Measurements from ENCODE around the gene GP2.

DNA sequence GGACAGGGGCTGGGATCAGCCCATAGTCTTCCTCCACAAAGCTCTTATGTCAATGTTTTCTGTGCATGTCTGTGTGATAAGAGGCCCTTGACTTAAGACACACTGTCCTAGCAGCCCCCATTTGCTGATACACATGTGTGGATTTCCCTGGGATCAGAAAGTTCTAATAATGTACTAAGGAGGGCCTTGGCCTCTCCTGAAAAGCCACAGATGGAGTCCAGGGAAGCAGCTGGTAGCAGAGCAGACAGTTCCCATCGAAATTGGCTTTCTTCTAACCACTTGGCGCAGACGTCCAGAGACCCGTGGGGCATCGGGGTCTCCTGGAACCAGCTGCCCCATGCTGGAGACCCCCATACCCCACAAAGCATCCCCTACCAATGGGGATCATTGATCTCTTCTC, 4.3 kb upstream of the GP2 start:
- no peak for TF ChIP-seq TAF1 (IDR thresholded peaks at IDR 0.05; ENCODE audit: borderline replicate concordance, low read depth, low read length)
- TF ChIP-seq YY1 (IDR thresholded peaks at IDR 0.05; ENCODE audit: low read depth): no peak
- TF ChIP-seq, protein P1, sequence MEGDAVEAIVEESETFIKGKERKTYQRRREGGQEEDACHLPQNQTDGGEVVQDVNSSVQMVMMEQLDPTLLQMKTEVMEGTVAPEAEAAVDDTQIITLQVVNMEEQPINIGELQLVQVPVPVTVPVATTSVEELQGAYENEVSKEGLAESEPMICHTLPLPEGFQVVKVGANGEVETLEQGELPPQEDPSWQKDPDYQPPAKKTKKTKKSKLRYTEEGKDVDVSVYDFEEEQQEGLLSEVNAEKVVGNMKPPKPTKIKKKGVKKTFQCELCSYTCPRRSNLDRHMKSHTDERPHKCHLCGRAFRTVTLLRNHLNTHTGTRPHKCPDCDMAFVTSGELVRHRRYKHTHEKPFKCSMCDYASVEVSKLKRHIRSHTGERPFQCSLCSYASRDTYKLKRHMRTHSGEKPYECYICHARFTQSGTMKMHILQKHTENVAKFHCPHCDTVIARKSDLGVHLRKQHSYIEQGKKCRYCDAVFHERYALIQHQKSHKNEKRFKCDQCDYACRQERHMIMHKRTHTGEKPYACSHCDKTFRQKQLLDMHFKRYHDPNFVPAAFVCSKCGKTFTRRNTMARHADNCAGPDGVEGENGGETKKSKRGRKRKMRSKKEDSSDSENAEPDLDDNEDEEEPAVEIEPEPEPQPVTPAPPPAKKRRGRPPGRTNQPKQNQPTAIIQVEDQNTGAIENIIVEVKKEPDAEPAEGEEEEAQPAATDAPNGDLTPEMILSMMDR (IDR thresholded peaks at IDR 0.05): no peak
- no peak for TF ChIP-seq RAD21 (IDR thresholded peaks at IDR 0.05; ENCODE audit: low read length)
- no peak for TF ChIP-seq SMC3 (IDR thresholded peaks at IDR 0.05; ENCODE audit: low read depth, low read length)
- no peak for TF ChIP-seq ELF1 (IDR thresholded peaks at IDR 0.05)
- no peak for TF ChIP-seq POLR2AphosphoS5 (IDR thresholded peaks at IDR 0.05; ENCODE audit: low read depth, low read length)

Data from SK-N-SH (cell line).